GM21526 (cell line): ENCODE data around the gene ERRFI1.

ENCODE experiments used
- ATAC-seq: cut with Tn5 transposase; IDR thresholded peaks from one replicate; pipeline ENCODE4 v1.9.1; 2021; ENCODE audit warnings: moderate library complexity; ENCODE audit not compliant: unreplicated experiment, low FRiP score

Gene ERRFI1

GRCh38 chr1:8046391-8046790 lies 20.3 kb upstream of the ERRFI1 start:
- ATAC-seq, result no peak

GRCh38 chr1:8043621-8044020 lies 17.5 kb upstream of the ERRFI1 start:
- ATAC-seq, result no peak

- ATAC-seq, result no peak
Observed at GRCh38 chr1:8042134-8042533, 16.0 kb upstream of the ERRFI1 start.

GRCh38 chr1:8040586-8040985 lies 14.5 kb upstream of the ERRFI1 start:
- ATAC-seq, result no peak

GRCh38 chr1:8039071-8039470 lies 13.0 kb upstream of the ERRFI1 start:
- ATAC-seq, result no peak

GRCh38 chr1:8035289-8035688 lies 9.2 kb upstream of the ERRFI1 start:
- ATAC-seq, result no peak

- ATAC-seq, result no peak
Observed at GRCh38 chr1:8033322-8033721, 7.2 kb upstream of the ERRFI1 start.

- no peak for ATAC-seq
Observed at GRCh38 chr1:8032366-8032910, 6.3 kb upstream of the ERRFI1 start.

- no peak for ATAC-seq
Observed at GRCh38 chr1:8031176-8031785, 5.2 kb upstream of the ERRFI1 start.

- ATAC-seq, result no peak
Observed at GRCh38 chr1:8028571-8028910, 2.4 kb upstream of the ERRFI1 start.

- ATAC-seq, result no peak
Observed at GRCh38 chr1:8027748-8028570, 1.9 kb upstream of the ERRFI1 start.

- no peak for ATAC-seq
Observed at GRCh38 chr1:8026976-8027747, 1.1 kb upstream of the ERRFI1 start.

GRCh38 chr1:8025671-8026144 lies 401 bp downstream of the ERRFI1 start:
- ATAC-seq, result peak; percentile 21

GRCh38 chr1:8025061-8025670 lies 943 bp downstream of the ERRFI1 start:
- ATAC-seq, result no peak

- ATAC-seq, result no peak
Observed at GRCh38 chr1:8024329-8024728, 1.8 kb downstream of the ERRFI1 start.

GRCh38 chr1:8023995-8024313 lies 2.2 kb downstream of the ERRFI1 start:
- ATAC-seq, result no peak

GRCh38 chr1:8023287-8023994 lies 2.7 kb downstream of the ERRFI1 start:
- ATAC-seq, result no peak

- ATAC-seq, result no peak
Observed at GRCh38 chr1:8022395-8023286, 3.5 kb downstream of the ERRFI1 start.

GRCh38 chr1:8021676-8022266 lies 4.3 kb downstream of the ERRFI1 start:
- no peak for ATAC-seq
